Colonic mucosa (tissue), 4 donors: ENCODE data around the gene ZDHHC11B. TPM values are rescaled to one million over a fixed set of nuclear protein-coding genes. Genes with fewer than 3 reads are reported as not detected.
"Not testable (repeated sequence)": the region's sequence is repeated elsewhere in the genome, so short reads cannot be mapped to it uniquely, and the experiment has no call there.

ENCODE experiments used
- DNase-seq: peaks from one replicate; pipeline ENCODE4 v3.0.0-alpha.2; 2020
- H3K27ac ChIP-seq: fragments of 200-600 bp; one replicate; pipeline ENCODE4 v1.8.0; 2021
- H3K27me3 ChIP-seq: fragments of 200-600 bp; one replicate; pipeline ENCODE4 v1.8.0; 2021
- H3K36me3 ChIP-seq: fragments of 200-600 bp; one replicate; pipeline ENCODE4 v1.8.0; 2021
- H3K4me1 ChIP-seq: fragments of 200-600 bp; one replicate; pipeline ENCODE4 v1.8.0; 2021; ENCODE audit warnings: mild to moderate bottlenecking
- H3K4me3 ChIP-seq: fragments of 200-600 bp; one replicate; pipeline ENCODE4 v1.8.0; 2021
- H3K9ac ChIP-seq, 2 donors: one replicate each; pipeline ENCODE4 v1.7.0; 2013; ENCODE audit warnings: control low read depth in 2 of 2, low read depth in 2 of 2, low read length in 2 of 2
- H3K9me3 ChIP-seq: fragments of 200-600 bp; one replicate; pipeline ENCODE4 v1.8.0; 2021
- intact Hi-C: fragments of 100-400 bp; cut with DNase I; formaldehyde crosslinking; loops from one replicate; pipeline ENCODE4 v1.14.1; 2022
- total RNA-seq, 2 donors: library from RNA; stranded (reverse); fragmentation: NEBNext Ultra II Directional in 1 of 2; extraction: Animal tissue kit (Norgen Biotek cat#: 25700) in 1 of 2; gene quantifications; one replicate each; pipeline ENCODE4 v1.2.1, GENCODE V29; 2021
- TF ChIP-seq, protein P1 (sequence below): fragments of 200-600 bp; IDR thresholded peaks from one replicate; pipeline ENCODE4 v1.8.0; 2022; ENCODE audit warnings: antibody characterized with exemption, mild to moderate bottlenecking
- donor health status: healthy.
- donor health status: DM: no; HTN: no; CAD: no.
- donor health status: DM: no; HTN: no; CAD: no.

Gene ZDHHC11B
- total RNA-seq, 2 donors from 2014 or later, result 1.4 to 2.4 TPM

DNA sequence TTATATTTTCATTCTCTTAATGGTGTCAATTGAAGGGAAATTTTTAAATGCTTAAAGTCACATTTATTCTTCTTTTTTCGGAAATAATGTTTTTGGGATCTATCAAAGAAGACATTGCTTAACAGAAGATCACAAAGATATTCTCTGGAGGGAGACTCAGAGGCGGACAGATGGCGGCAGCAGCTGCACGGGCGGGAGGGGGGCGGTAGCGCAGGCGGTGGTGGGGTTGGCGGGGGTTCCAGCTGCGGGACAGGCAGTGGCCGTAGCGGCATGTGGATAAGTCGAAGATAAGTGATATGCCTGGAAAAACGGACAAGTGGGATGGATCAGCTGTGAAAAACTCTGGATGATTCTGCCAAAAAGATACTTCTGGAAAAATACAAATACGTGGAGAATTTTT lies 31.6 kb upstream of the ZDHHC11B start:
- H3K9ac ChIP-seq, result no peak overlapping the region
- no peaks in the 10 kb centered on the region for H3K36me3 ChIP-seq
- H3K9me3 ChIP-seq, result no peaks in the 10 kb centered on the region
- TF ChIP-seq, protein P1, sequence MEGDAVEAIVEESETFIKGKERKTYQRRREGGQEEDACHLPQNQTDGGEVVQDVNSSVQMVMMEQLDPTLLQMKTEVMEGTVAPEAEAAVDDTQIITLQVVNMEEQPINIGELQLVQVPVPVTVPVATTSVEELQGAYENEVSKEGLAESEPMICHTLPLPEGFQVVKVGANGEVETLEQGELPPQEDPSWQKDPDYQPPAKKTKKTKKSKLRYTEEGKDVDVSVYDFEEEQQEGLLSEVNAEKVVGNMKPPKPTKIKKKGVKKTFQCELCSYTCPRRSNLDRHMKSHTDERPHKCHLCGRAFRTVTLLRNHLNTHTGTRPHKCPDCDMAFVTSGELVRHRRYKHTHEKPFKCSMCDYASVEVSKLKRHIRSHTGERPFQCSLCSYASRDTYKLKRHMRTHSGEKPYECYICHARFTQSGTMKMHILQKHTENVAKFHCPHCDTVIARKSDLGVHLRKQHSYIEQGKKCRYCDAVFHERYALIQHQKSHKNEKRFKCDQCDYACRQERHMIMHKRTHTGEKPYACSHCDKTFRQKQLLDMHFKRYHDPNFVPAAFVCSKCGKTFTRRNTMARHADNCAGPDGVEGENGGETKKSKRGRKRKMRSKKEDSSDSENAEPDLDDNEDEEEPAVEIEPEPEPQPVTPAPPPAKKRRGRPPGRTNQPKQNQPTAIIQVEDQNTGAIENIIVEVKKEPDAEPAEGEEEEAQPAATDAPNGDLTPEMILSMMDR, result no peak
- DNase-seq, result no peak
- no peak overlapping the region for H3K27ac ChIP-seq
- H3K4me3 ChIP-seq, result no peak overlapping the region
- intact Hi-C loops, result no loop called here
- no peaks in the 10 kb centered on the region for H3K27me3 ChIP-seq
- no peaks in the 10 kb centered on the region for H3K4me1 ChIP-seq

DNA sequence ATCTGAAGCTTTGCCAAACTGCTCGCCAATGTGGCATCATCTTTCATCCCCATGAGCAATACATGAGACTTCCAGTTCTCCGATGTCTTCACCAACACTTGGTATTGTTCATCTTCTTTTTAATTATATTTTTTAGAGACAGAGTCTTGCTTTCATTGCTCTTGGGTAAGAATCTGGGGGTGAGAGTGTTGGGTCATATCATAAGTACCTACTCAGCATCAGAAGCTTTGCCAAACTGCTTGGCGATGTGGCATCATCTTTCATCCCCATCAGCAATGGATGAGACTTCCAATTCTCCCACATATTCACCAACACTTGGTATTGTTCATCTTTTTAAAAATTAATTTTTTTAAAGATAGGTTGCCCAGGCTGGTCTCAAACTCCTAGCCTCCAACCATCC lies 30.9 kb upstream of the ZDHHC11B start:
- no peaks in the 10 kb centered on the region for H3K9me3 ChIP-seq
- no peaks in the 10 kb centered on the region for H3K36me3 ChIP-seq
- H3K4me3 ChIP-seq, result no peak overlapping the region
- H3K4me1 ChIP-seq, result no peaks in the 10 kb centered on the region
- DNase-seq, result no peak
- TF ChIP-seq, protein P1, result no peak
- H3K9ac ChIP-seq, result no peak overlapping the region
- no peaks in the 10 kb centered on the region for H3K27me3 ChIP-seq
- intact Hi-C loops, result no loop called here
- H3K27ac ChIP-seq, result no peak overlapping the region

DNA sequence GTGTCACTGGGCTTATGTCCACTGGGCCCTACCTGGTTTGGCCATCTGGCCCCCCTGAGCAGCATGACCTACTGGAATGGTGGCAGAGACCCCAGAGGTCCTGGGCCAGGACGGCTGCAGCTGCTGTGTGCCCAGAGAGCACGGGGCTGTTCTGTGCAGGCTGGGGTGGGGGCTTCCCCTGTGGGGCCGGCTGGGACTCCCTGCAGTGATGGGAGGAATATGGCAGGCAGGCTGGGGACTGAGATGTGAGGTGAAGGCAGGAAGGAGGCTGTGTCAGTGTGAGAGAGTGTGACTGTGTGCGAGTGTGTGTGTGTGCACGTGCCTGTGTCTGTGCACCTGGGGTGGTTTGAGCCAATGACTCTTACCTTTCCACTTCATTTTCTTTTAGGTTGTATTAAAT lies 29.0 kb upstream of the ZDHHC11B start:
- DNase-seq, intact Hi-C loops, H3K27me3 ChIP-seq: not testable (repeated sequence)

DNA sequence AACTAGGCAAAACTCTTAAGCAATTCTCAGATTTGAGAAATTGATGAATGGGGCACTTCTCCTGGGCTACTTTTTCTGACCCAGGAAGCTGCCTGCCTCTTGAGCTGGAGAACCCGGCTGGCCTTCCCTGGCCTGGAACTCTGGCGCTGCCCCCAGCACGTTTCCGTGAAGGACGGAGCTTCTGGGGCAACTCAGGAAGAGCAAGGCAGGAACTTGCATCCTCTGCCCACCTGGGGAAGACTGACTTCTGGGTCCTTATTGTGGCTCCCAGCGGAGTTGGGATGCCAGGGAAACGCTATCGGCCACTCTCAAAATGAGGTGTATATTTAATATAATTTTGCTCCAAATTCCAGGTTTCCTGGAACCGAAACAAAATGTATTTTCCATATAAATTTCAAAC lies 26.9 kb upstream of the ZDHHC11B start:
- H3K4me1 ChIP-seq, H3K27me3 ChIP-seq, H3K27ac ChIP-seq, H3K9ac ChIP-seq, H3K9me3 ChIP-seq, H3K4me3 ChIP-seq, H3K36me3 ChIP-seq, DNase-seq, intact Hi-C loops: not testable (repeated sequence)

More for the DNA sequence above, 29.0 kb upstream of the ZDHHC11B start:
- H3K4me1 ChIP-seq, H3K4me3 ChIP-seq, H3K36me3 ChIP-seq, H3K27ac ChIP-seq, H3K9me3 ChIP-seq, H3K9ac ChIP-seq: not testable (repeated sequence)

DNA sequence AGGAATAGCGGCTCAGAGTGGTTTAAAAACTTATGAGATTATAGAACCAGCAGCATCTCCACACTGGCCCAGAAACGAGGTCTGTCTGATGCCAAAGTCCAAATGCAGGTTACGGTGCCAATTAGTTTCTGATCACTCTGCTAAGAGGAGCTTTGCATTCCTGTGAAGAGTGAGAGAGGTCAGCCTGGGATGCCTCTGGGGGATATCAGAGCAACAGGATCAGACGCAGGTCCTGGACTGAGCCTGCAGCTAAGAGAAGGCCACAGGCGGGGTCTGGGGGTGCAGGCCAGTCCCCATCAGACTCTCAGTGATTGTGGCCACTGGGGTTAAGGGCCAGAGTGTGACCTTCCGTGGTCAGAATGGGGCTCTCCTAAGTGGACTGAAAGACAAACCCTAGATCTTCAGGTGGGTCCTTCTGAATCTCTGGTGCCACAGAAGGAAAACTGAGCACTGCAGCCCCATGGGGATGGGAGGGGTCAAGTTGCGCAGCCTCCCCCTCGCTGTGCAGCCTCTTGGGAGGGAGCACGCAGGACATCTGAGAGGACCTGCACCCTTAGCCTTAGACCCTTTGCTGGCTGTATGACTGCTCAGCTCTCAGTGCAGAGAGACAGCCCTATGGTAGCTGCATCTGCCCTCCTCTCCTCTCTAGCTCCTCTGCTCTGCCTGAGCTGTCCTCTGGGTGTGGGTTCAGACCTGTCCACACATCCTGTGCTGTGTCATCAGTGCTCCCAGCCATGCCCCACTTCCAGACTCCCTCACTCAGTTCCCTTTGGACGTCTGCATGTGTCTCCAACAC lies 23.4 kb upstream of the ZDHHC11B start:
- intact Hi-C loops, result not testable (repeated sequence)

DNA sequence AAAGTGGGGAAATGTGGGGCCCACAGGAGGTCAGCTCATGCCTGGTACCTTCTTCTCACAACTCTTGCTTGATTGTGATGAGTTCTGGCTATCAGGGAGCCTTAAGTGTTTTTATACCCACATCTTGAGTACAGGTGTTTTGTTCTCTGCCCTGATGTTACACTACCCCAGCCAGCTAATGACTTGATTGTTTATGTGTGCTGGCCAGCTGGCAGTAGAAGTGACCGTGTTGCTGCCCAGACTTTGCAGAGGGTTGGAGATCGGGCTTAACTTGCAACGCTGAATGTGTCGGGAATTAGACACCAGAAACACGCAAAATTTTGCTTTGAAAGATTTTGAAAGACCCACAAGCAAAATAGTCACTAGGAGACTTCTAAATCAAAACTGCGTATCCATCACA lies 16.9 kb upstream of the ZDHHC11B start:
- no peak overlapping the region for H3K9ac ChIP-seq
- no peak for DNase-seq
- TF ChIP-seq, protein P1, result no peak
- H3K4me1 ChIP-seq, result no peaks in the 10 kb centered on the region
- intact Hi-C loops, result no loop called here
- H3K36me3 ChIP-seq, result no peaks in the 10 kb centered on the region
- no peaks in the 10 kb centered on the region for H3K27me3 ChIP-seq
- H3K9me3 ChIP-seq, result no peaks in the 10 kb centered on the region
- no peak overlapping the region for H3K4me3 ChIP-seq
- no peak overlapping the region for H3K27ac ChIP-seq

More for the DNA sequence above, 23.4 kb upstream of the ZDHHC11B start:
- H3K36me3 ChIP-seq, H3K4me3 ChIP-seq, H3K4me1 ChIP-seq, H3K9ac ChIP-seq, DNase-seq, H3K9me3 ChIP-seq, H3K27ac ChIP-seq, H3K27me3 ChIP-seq: not testable (repeated sequence)

DNA sequence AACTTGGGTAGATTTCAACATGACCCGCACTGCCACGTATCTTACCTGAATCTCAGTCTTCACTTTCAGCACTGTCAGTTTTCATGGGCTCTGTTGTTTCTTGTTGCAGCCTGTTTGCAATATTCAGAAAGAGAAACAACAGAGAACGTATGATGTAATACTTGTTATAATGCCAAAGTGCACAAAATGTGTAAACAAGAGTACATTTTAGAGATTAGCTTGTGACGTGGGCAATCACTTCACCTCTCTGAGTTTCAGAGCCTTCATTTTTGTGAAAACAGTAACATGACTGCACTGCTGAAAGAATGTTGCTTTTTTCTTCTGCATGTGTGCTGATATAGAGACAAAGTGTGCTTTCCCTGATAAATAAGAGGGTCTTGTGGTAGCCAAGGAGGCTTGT lies 16.5 kb upstream of the ZDHHC11B start:
- H3K36me3 ChIP-seq, intact Hi-C loops, H3K4me3 ChIP-seq, H3K9ac ChIP-seq, DNase-seq, H3K9me3 ChIP-seq, H3K4me1 ChIP-seq, H3K27ac ChIP-seq, H3K27me3 ChIP-seq: not testable (repeated sequence)

DNA sequence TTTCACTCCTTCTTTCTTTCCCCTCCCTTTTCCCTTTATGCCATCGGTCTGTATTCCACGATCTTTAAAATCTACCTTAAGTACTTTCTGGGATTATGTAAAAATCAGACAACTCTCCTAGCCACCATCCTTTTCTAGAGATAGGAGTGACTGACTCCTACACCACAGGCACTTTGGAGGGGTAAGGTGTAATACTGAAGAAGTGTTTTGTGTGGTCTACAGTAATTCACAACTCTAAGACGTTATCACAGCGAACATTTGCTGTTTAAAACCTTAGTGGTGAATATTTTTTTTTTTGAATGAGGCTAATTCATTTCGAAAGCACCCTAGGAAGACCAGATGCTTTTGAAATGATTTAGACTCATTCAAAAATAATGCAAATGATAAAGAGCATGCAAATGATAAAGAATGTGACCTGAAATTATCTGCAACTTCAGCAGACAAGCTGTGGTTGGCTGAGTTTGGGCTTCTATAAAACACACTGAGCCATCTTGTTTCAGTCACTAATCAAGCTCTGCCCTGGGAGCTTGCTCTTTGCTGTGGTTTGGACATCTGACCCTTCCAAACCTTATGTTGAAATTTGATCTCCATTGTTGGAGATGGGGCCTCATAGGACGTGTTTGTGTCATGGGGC lies 14.1 kb upstream of the ZDHHC11B start:
- intact Hi-C loops, H3K27me3 ChIP-seq, H3K4me3 ChIP-seq, H3K4me1 ChIP-seq, H3K36me3 ChIP-seq, H3K27ac ChIP-seq, H3K9me3 ChIP-seq, H3K9ac ChIP-seq, DNase-seq: not testable (repeated sequence)

DNA sequence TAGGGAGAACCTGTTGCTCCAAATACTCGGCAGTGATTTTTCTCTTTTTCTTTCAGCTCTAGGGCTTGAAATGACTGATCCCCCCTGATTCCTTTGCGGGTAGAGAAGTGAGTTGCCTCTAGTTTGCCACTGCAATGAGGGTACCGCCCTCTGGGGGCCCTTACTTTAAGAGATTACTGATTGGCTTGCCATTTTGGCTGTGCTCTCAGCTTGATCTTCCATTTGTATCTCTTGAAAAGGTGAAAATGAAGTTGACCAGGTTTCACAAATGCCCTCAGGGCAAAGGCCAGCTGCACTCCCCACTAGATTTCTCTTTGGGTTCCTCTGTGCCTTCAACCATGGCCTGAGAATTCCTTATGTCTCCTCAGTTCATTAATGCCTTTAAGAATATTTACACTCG lies 13.5 kb upstream of the ZDHHC11B start:
- DNase-seq, intact Hi-C loops, H3K36me3 ChIP-seq: not testable (repeated sequence)

DNA sequence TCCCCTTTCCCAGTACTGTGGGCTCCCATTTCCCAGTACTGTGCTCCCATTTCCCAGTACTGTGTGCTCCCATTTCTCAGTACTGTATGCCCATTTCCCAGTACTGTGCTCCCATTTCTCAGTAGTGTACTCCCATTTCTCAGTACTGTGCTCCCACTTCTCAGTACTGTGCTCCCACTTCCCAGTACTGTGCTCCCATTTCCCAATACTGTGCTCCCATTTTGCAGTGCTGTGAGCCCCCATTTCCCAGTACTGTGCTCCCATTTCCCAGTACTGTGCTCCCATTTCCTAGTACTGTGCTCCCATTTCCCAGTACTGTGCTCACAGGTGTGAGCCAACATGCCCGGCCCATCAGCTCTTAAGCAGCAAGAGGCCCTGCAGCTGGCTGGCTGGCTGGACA lies 11.3 kb upstream of the ZDHHC11B start:
- H3K4me3 ChIP-seq, H3K9me3 ChIP-seq, intact Hi-C loops, H3K27me3 ChIP-seq, H3K36me3 ChIP-seq, DNase-seq, H3K9ac ChIP-seq, H3K4me1 ChIP-seq, H3K27ac ChIP-seq: not testable (repeated sequence)

More for the DNA sequence above, 13.5 kb upstream of the ZDHHC11B start:
- not testable (repeated sequence) for H3K27me3 ChIP-seq, H3K27ac ChIP-seq, H3K9ac ChIP-seq, H3K4me3 ChIP-seq, H3K4me1 ChIP-seq, H3K9me3 ChIP-seq
